HG03432 (cell line): ENCODE results near the gene APRT.
"Not testable (repeated sequence)": the region's sequence is repeated elsewhere in the genome, so short reads cannot be mapped to it uniquely, and the experiment has no call there.

Experiments used
- ATAC-seq: cut with Tn5 transposase; IDR thresholded peaks from one replicate; pipeline ENCODE4 v1.9.1; 2021; ENCODE audit warnings: mild to moderate bottlenecking, moderate library complexity; ENCODE audit not compliant: unreplicated experiment

APRT gene

GRCh38 chr16:88775825-88776224, 35.9 kb downstream of the APRT start:
- no peak for ATAC-seq

GRCh38 chr16:88774544-88775393, 37.0 kb downstream of the APRT start:
- ATAC-seq: no peak

- no peak for ATAC-seq
Measured at GRCh38 chr16:88773812-88774291, 37.9 kb downstream of the APRT start.

GRCh38 chr16:88772871-88773811, 38.6 kb downstream of the APRT start:
- ATAC-seq: no peak

- ATAC-seq: not testable (repeated sequence)
Measured at GRCh38 chr16:88771781-88772180, 39.9 kb downstream of the APRT start.

GRCh38 chr16:88771294-88771772, 40.4 kb downstream of the APRT start:
- no peak for ATAC-seq

GRCh38 chr16:88770461-88771293, 41.1 kb downstream of the APRT start:
- ATAC-seq: no peak

- ATAC-seq: no peak
Measured at GRCh38 chr16:88769617-88770460, 41.9 kb downstream of the APRT start.

- no peak for ATAC-seq
Measured at GRCh38 chr16:88768071-88768783, 43.5 kb downstream of the APRT start.

- ATAC-seq: no peak
Measured at GRCh38 chr16:88767546-88768070, 44.1 kb downstream of the APRT start.

GRCh38 chr16:88766975-88767374, 44.8 kb downstream of the APRT start:
- ATAC-seq: no peak

- ATAC-seq: no peak
Measured at GRCh38 chr16:88764913-88765349, 46.8 kb downstream of the APRT start.

GRCh38 chr16:88764080-88764479, 47.6 kb downstream of the APRT start:
- ATAC-seq: no peak

- no peak for ATAC-seq
Measured at GRCh38 chr16:88763502-88764053, 48.1 kb downstream of the APRT start.

- no peak for ATAC-seq
Measured at GRCh38 chr16:88762941-88763340, 48.8 kb downstream of the APRT start.

GRCh38 chr16:88762258-88762870, 49.4 kb downstream of the APRT start:
- ATAC-seq: no peak

GRCh38 chr16:88761830-88762229, 49.9 kb downstream of the APRT start:
- no peak for ATAC-seq

GRCh38 chr16:88761143-88761534, 50.6 kb downstream of the APRT start:
- no peak for ATAC-seq
